Measurements from ENCODE around the gene OSBP2. TPM values are rescaled to one million over a fixed set of nuclear protein-coding genes. Genes with fewer than 3 reads are reported as not detected.

Gene OSBP2
- total RNA-seq, 4 donors from 2014 or later, result 0.66 to 2.4 (median 1.6) TPM

- 0 to 1% methylated on average over 48 to 64 of the region's 77 CpGs for WGBS, 2 donors
- H3K4me1 ChIP-seq, result peaks cover 0 to 23% (median 11%) of the 10 kb centered on the region in 4 donors
- peak within 1 kb of the TSS; percentile 61 to 85 (median 72) for H3K4me3 ChIP-seq
- H3K27me3 ChIP-seq, result no peaks in the 10 kb centered on the region
- peak within 1 kb of the TSS in 2 of 4 donors; percentile 52 to 74 for H3K27ac ChIP-seq
- TF ChIP-seq EP300 (IDR thresholded peaks at IDR 0.05) (peak; percentile 50 to 77), CTCF (IDR thresholded peaks at IDR 0.05) (peak in 4 of 5 experiments; percentile 20 to 47 (median 34)), POLR2A (IDR thresholded peaks at IDR 0.05) (peak; percentile 10 to 53)
- peak; percentile 91 for DNase-seq (ENCODE audit: low spot score in 2 of 2)
- peaks cover 0 to 18% (median 4%) of the 10 kb centered on the region in 3 donors for H3K36me3 ChIP-seq
- no peaks in the 10 kb centered on the region for H3K9me3 ChIP-seq
These were observed 26.9 kb upstream of the OSBP2 start, which contains the start of gene DUSP18 for GRCh38 chr22:30667494-30668385. Gene DUSP18, minus strand, starts transcription at chr22:30667875. Its CDS starts 3,872 bp downstream, at chr22:30664003.

GRCh38 chr22:30668386-30668710, 26.3 kb upstream of the OSBP2 start:
- WGBS, 2 donors, result 27 to 35% methylated on average over 10 of the region's 10 CpGs
- peak overlapping the region; percentile 61 to 85 (median 72) for H3K4me3 ChIP-seq
- no peaks in the 10 kb centered on the region for H3K9me3 ChIP-seq
- H3K36me3 ChIP-seq, result peaks cover 0 to 12% (median 1%) of the 10 kb centered on the region in 3 donors
- H3K4me1 ChIP-seq, result peaks cover 0 to 23% (median 11%) of the 10 kb centered on the region in 4 donors
- no peak for DNase-seq (ENCODE audit: low spot score in 2 of 2)
- no peaks in the 10 kb centered on the region for H3K27me3 ChIP-seq
- no peak for TF ChIP-seq CTCF (IDR thresholded peaks at IDR 0.05)
- no peak for TF ChIP-seq POLR2A (IDR thresholded peaks at IDR 0.05)
- no peak for TF ChIP-seq EP300 (IDR thresholded peaks at IDR 0.05)
- H3K27ac ChIP-seq, result peak overlapping the region in 2 of 4 donors; percentile 52 to 74

GRCh38 chr22:30671071-30671470, 23.6 kb upstream of the OSBP2 start:
- TF ChIP-seq CTCF (IDR thresholded peaks at IDR 0.05) (no peak), EP300 (IDR thresholded peaks at IDR 0.05) (no peak), POLR2A (IDR thresholded peaks at IDR 0.05) (no peak)
- DNase-seq (ENCODE audit: low spot score in 2 of 2), result no peak
- 53 to 65% methylated on average over 3 of the region's 3 CpGs for WGBS, 2 donors

GRCh38 chr22:30673136-30673535, 21.5 kb upstream of the OSBP2 start:
- DNase-seq (ENCODE audit: low spot score in 2 of 2), result no peak
- H3K27ac ChIP-seq, result no peak overlapping the region
- H3K4me1 ChIP-seq, result peaks cover 0 to 5% (median 2%) of the 10 kb centered on the region in 4 donors
- no peaks in the 10 kb centered on the region for H3K27me3 ChIP-seq
- 83 to 91% methylated on average over 4 of the region's 4 CpGs for WGBS, 2 donors
- H3K9me3 ChIP-seq, result no peaks in the 10 kb centered on the region
- H3K4me3 ChIP-seq, result no peak overlapping the region
- TF ChIP-seq CTCF (IDR thresholded peaks at IDR 0.05), result no peak
- TF ChIP-seq EP300 (IDR thresholded peaks at IDR 0.05), result no peak
- TF ChIP-seq POLR2A (IDR thresholded peaks at IDR 0.05), result no peak
- H3K36me3 ChIP-seq, result no peaks in the 10 kb centered on the region

More at GRCh38 chr22:30671071-30671470, 23.6 kb upstream of the OSBP2 start:
- H3K36me3 ChIP-seq, result no peaks in the 10 kb centered on the region
- H3K4me3 ChIP-seq, result no peak overlapping the region
- no peak overlapping the region for H3K27ac ChIP-seq
- H3K27me3 ChIP-seq, result no peaks in the 10 kb centered on the region
- no peaks in the 10 kb centered on the region for H3K9me3 ChIP-seq
- H3K4me1 ChIP-seq, result peaks cover 0 to 16% (median 9%) of the 10 kb centered on the region in 4 donors

GRCh38 chr22:30674482-30674881, 20.2 kb upstream of the OSBP2 start:
- Histone ChIP-seq H3K9me3 (no peaks in the 10 kb centered on the region), H3K27ac (no peak overlapping the region), H3K36me3 (no peaks in the 10 kb centered on the region), H3K4me3 (no peak overlapping the region), H3K4me1 (peaks cover 0 to 7% (median 0%) of the 10 kb centered on the region in 4 donors), H3K27me3 (no peaks in the 10 kb centered on the region)
- WGBS, 2 donors, result 79 to 93% methylated on average over 6 of the region's 6 CpGs
- TF ChIP-seq CTCF (IDR thresholded peaks at IDR 0.05), result no peak
- no peak for TF ChIP-seq POLR2A (IDR thresholded peaks at IDR 0.05)
- no peak for TF ChIP-seq EP300 (IDR thresholded peaks at IDR 0.05)
- no peak for DNase-seq (ENCODE audit: low spot score in 2 of 2)

Data from tibial nerve (tissue), 4 donors.